ENCODE results near the gene TRIM46. TPM values are rescaled to one million over a fixed set of nuclear protein-coding genes. Genes with fewer than 3 reads are reported as not detected.
"Not testable (repeated sequence)": the region's sequence is repeated elsewhere in the genome, so short reads cannot be mapped to it uniquely, and the experiment has no call there.

TRIM46 gene
- total RNA-seq, 1 donor from 2014 or later: 0.35 TPM

DNA sequence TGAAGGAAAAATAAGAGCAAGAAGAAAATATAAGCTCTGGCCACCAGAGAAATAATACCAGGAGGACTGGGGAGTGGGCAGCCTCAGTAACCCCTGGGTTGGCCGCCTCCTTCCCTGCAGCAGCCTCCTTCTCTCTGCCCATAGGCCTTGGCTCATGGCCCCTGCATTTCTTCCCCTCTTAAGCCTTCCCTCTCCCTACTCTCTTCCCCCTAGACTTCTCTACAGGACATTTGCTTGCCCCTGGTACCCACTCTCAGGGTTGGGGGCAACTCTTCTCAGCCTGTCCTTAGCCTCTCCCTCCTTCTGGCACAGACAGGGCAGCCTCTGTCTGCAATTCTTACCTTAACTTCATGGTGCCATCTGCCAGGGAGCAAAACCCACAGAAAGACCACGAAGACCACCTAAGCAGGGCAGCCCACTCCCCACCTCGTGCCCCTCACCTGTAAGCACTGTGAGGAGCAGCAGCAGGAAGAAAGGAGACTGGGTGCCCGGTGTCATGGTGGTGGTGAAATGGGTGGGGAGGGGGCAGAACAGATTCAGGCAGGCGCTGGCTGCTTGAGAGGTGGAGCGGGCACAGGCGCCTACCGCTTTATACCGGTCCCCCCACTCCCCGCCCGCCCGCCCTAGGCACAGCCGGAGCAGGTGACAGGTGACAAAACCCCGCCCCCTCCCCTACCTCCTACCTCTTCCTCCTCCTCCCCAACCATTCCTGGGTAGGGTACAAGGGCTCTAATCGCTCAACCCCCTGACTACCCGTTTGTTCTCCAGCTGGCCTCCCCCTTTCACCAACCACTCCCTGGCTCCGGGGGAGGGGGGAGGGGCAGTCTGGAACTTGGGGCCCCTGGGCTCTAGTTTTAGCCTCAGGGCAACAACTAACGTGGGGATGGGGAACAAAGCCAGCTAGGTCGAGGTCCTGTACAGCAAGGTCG lies 19.0 kb downstream of the TRIM46 start:
- peak overlapping the region; percentile 93 for H3K27ac ChIP-seq
- H3K4me1 ChIP-seq: peaks cover 26% of the 10 kb centered on the region
- peak overlapping the region; percentile 59 for H3K4me3 ChIP-seq
- peak; percentile 73 to 80 for ATAC-seq
- peak; percentile 88 for DNase-seq
- intact Hi-C loops (cut with DNase I): no loop called here
- no peaks in the 10 kb centered on the region for H3K36me3 ChIP-seq
- H3K27me3 ChIP-seq (ENCODE audit: low read depth): no peaks in the 10 kb centered on the region
- no peaks in the 10 kb centered on the region for H3K9me3 ChIP-seq
- TF ChIP-seq, protein P1, sequence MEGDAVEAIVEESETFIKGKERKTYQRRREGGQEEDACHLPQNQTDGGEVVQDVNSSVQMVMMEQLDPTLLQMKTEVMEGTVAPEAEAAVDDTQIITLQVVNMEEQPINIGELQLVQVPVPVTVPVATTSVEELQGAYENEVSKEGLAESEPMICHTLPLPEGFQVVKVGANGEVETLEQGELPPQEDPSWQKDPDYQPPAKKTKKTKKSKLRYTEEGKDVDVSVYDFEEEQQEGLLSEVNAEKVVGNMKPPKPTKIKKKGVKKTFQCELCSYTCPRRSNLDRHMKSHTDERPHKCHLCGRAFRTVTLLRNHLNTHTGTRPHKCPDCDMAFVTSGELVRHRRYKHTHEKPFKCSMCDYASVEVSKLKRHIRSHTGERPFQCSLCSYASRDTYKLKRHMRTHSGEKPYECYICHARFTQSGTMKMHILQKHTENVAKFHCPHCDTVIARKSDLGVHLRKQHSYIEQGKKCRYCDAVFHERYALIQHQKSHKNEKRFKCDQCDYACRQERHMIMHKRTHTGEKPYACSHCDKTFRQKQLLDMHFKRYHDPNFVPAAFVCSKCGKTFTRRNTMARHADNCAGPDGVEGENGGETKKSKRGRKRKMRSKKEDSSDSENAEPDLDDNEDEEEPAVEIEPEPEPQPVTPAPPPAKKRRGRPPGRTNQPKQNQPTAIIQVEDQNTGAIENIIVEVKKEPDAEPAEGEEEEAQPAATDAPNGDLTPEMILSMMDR (IDR thresholded peaks at IDR 0.05): no peak

- Histone ChIP-seq H3K4me1 (peaks cover 26% of the 10 kb centered on the region), H3K27me3 (ENCODE audit: low read depth) (no peaks in the 10 kb centered on the region), H3K4me3 (peak overlapping the region; percentile 59), H3K27ac (peak overlapping the region; percentile 93), H3K36me3 (peaks cover 6% of the 10 kb centered on the region), H3K9me3 (no peaks in the 10 kb centered on the region)
- ATAC-seq: peak; percentile 79 to 88
- intact Hi-C loops (cut with DNase I): no loop called here
- peak; percentile 95 for DNase-seq
- TF ChIP-seq, protein P1 (IDR thresholded peaks at IDR 0.05): peak; percentile 99
Observed at GRCh38 chr1:155193275-155193990, 19.8 kb downstream of the TRIM46 start.

- peak overlapping the region; percentile 59 for H3K4me3 ChIP-seq
- intact Hi-C loops (cut with DNase I); ATAC-seq: not testable (repeated sequence)
Observed at GRCh38 chr1:155193991-155194240, 20.3 kb downstream of the TRIM46 start.

DNA sequence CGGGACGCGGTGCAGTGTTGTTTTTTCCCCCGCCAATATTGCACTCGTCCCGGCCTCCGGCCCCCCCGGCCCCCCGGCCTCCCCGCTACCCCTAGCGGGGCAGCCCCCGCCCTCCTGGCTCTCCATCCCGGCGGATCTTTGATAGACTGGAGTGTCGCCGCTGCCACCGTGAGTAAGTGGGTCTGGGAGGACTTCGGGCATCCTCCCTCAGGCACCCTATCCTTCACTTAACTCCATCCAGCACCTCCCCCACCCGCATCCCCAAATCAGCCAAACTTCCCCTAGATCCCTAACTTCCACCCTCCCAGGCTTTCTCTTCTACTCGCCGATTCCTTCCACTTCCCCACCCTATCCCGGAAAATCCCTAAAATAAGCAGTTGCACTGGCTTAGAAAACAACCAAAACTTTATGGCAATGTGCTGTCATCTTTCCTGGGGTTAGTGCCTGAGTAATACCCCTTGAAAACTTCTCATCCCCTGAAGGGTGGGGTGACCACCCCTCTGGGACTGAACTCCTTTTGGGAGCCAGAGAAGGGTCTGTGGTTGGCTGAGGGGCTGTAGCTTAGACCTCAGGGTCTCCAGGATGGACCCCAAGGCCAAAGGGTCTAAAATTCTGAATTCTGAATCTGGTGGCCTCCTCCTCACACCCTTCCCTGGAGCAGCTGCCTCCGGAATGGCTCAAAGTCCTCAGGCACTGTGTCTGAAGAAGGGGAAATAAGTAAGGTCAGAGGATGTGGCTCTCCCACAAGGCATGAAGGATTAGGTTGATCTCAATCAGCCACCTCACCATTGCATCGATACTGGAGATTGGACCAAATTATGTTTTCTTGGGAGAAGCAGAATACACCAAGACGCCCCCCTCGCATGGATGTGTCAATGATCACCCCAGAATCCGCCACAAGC lies 21.8 kb downstream of the TRIM46 start:
- DNase-seq: peak; percentile 51
- TF ChIP-seq, protein P1 (IDR thresholded peaks at IDR 0.05): no peak
- peak overlapping the region; percentile 93 for H3K27ac ChIP-seq
- peaks cover 12% of the 10 kb centered on the region for H3K36me3 ChIP-seq
- ATAC-seq: no peak
- H3K27me3 ChIP-seq (ENCODE audit: low read depth): no peaks in the 10 kb centered on the region
- H3K4me1 ChIP-seq: peaks cover 26% of the 10 kb centered on the region
- intact Hi-C loops (cut with DNase I): no loop called here
- peak overlapping the region; percentile 59 for H3K4me3 ChIP-seq
- H3K9me3 ChIP-seq: no peaks in the 10 kb centered on the region

More at GRCh38 chr1:155193991-155194240, 20.3 kb downstream of the TRIM46 start:
- Histone ChIP-seq H3K4me1 (peaks cover 26% of the 10 kb centered on the region), H3K27ac (peak overlapping the region; percentile 93)
- H3K27me3 ChIP-seq (ENCODE audit: low read depth); H3K36me3 ChIP-seq; DNase-seq; H3K9me3 ChIP-seq: not testable (repeated sequence)

DNA sequence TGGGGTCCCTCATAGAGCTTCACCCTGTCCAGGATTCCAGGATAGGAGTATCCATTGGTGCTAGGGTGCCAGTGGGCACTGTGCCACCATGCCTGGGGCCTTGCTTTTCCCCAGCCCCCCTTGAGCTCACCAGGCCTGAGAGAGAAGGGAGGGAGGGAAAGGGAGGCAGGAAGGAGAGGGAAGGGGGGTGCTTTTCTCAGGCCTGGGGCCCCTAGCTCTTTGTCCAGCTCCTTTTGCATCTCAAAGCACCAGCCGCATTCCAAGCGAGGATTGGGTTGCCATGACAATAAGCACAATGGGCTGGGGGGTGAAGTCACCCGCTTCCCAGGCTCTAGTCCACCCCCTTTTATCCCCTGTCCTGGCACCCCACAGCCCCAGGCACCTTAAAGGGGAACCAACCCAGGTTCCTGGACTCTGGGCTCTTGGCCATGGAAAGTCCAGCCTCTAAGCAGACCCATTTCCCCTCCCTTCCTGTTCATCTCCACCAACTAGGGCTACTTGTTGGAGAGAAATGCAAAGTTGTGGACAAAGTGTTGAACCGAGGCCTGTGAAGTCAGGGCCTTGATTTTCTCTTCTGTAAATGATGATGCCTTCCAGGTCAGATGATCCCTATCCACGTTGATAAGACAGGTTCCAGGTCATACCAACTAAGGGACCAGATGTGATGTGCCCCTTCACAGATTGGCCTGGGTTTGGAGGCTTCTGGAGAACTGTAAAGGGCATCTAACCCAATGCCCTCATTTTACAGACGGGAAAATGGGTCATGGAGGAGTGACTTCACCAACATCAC lies 22.6 kb downstream of the TRIM46 start:
- Histone ChIP-seq H3K4me3 (no peak overlapping the region), H3K4me1 (peaks cover 26% of the 10 kb centered on the region), H3K27ac (no peak overlapping the region), H3K9me3 (no peaks in the 10 kb centered on the region), H3K27me3 (ENCODE audit: low read depth) (no peaks in the 10 kb centered on the region), H3K36me3 (peaks cover 12% of the 10 kb centered on the region)
- peak; percentile 45 for DNase-seq
- no peak for ATAC-seq
- intact Hi-C loops (cut with DNase I): no loop called here
- TF ChIP-seq, protein P1 (IDR thresholded peaks at IDR 0.05): no peak

Measured in lower lobe of right lung (tissue), 2 donors.